Gastroesophageal sphincter (tissue), 3 donors: Measurements from ENCODE around the gene C1QTNF12.

ENCODE experiments used
- POLR2A ChIP-seq, 2 donors: fragments of 450-650 bp; IDR thresholded peaks; one replicate each; pipeline ENCODE4 v1.6.1; 2017; ENCODE audit warnings: antibody characterized with exemption in 2 of 2, mild to moderate bottlenecking in 2 of 2, moderate library complexity in 1 of 2
- TF ChIP-seq, protein P1 (sequence below), 4 experiments: fragments of 200-600 bp in 2 of 4; fragments of 450-650 bp in 2 of 4; sonication (generic) in 1 of 4; IDR thresholded peaks; one replicate each; pipeline ENCODE4 v1.5.1; 2017 to 2019; ENCODE audit warnings: antibody characterized with exemption in 4 of 4, mild to moderate bottlenecking in 2 of 4, moderate library complexity in 2 of 4

DNA sequence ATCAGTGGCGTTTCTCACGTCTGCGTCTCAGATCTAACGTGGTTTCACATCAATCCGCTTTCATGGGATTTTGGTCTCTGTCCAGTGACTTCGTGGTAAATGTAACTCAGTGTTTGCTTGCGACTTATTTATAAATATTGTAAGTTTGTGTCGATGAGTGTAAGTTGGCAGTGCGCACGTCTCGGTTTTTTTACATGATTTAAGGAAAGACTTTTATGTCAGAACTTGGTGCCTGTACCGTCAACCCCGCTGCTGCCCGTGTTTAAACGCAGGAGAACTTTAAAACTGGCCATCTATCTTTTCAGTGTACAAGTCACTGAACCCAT lies 13.0 kb downstream of the C1QTNF12 start:
- TF ChIP-seq, protein P1, sequence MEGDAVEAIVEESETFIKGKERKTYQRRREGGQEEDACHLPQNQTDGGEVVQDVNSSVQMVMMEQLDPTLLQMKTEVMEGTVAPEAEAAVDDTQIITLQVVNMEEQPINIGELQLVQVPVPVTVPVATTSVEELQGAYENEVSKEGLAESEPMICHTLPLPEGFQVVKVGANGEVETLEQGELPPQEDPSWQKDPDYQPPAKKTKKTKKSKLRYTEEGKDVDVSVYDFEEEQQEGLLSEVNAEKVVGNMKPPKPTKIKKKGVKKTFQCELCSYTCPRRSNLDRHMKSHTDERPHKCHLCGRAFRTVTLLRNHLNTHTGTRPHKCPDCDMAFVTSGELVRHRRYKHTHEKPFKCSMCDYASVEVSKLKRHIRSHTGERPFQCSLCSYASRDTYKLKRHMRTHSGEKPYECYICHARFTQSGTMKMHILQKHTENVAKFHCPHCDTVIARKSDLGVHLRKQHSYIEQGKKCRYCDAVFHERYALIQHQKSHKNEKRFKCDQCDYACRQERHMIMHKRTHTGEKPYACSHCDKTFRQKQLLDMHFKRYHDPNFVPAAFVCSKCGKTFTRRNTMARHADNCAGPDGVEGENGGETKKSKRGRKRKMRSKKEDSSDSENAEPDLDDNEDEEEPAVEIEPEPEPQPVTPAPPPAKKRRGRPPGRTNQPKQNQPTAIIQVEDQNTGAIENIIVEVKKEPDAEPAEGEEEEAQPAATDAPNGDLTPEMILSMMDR (IDR thresholded peaks at IDR 0.05): no peak
- no peak for TF ChIP-seq POLR2A (IDR thresholded peaks at IDR 0.05)
